Liver (tissue), 9 donors: Measurements from ENCODE around the gene JAK2. TPM values are rescaled to one million over a fixed set of nuclear protein-coding genes. Genes with fewer than 3 reads are reported as not detected.

Source experiments
- DNase-seq: peaks from one replicate; pipeline ENCODE4 v3.0.0-alpha.2; 2017; ENCODE audit warnings: low spot score
- H3K27ac ChIP-seq, 2 donors: one replicate each; pipeline ENCODE4 v1.7.0; 2013; ENCODE audit warnings: inconsistent platforms in 2 of 2, low read length in 2 of 2, control low read depth in 1 of 2, low read depth in 1 of 2, mild to moderate bottlenecking in 1 of 2
- H3K27me3 ChIP-seq, 4 donors: one replicate each; pipeline versions ENCODE4 v1.6.1 to v1.7.0; 2013; ENCODE audit warnings: low read length in 3 of 4, inconsistent platforms in 1 of 4, mild to moderate bottlenecking in 1 of 4, moderate library complexity in 1 of 4; ENCODE audit not compliant: control insufficient read depth in 4 of 4, insufficient read depth in 4 of 4
- H3K36me3 ChIP-seq, 4 donors: one replicate each; pipeline versions ENCODE4 v1.6.1 to v1.7.0; 2013; ENCODE audit warnings: low read length in 3 of 4, mild to moderate bottlenecking in 3 of 4, low read depth in 1 of 4, moderate library complexity in 1 of 4; ENCODE audit not compliant: control insufficient read depth in 4 of 4, insufficient read depth in 3 of 4
- H3K4me1 ChIP-seq, 4 donors: one replicate each; pipeline versions ENCODE4 v1.6.1 to v1.7.0; 2013; ENCODE audit warnings: low read length in 3 of 4, mild to moderate bottlenecking in 3 of 4, moderate library complexity in 1 of 4; ENCODE audit not compliant: control insufficient read depth in 4 of 4, insufficient read depth in 4 of 4
- H3K4me3 ChIP-seq, 3 donors: one replicate each; pipeline versions ENCODE4 v1.6.1 to v1.7.0; 2013; ENCODE audit warnings: low read length in 3 of 3, control low read depth in 1 of 3, low read depth in 1 of 3, mild to moderate bottlenecking in 1 of 3
- H3K9ac ChIP-seq, 2 donors: one replicate each; pipeline ENCODE4 v1.7.0; 2013; ENCODE audit warnings: low read length in 2 of 2, mild to moderate bottlenecking in 2 of 2, moderate library complexity in 2 of 2, control low read depth in 1 of 2, low read depth in 1 of 2
- H3K9me3 ChIP-seq, 4 donors: one replicate each; pipeline versions ENCODE4 v1.6.1 to v1.7.0; 2013; ENCODE audit warnings: low read length in 3 of 4; ENCODE audit not compliant: control insufficient read depth in 4 of 4
- ATF3 ChIP-seq: IDR thresholded peaks from 2 replicates; pipeline ENCODE4 v1.6.1; 2016; ENCODE audit warnings: antibody characterized with exemption
- EGR1 ChIP-seq, 2 donors: IDR thresholded peaks; 2 replicates each; pipeline ENCODE4 v1.6.1; 2016 to 2018; ENCODE audit warnings: antibody characterized with exemption in 2 of 2, low read depth in 2 of 2
- FOXA1 ChIP-seq: IDR thresholded peaks from 2 replicates; pipeline ENCODE4 v1.6.1; 2016; ENCODE audit warnings: antibody characterized with exemption
- FOXA2 ChIP-seq: IDR thresholded peaks from 2 replicates; pipeline ENCODE4 v1.6.1; 2016; ENCODE audit warnings: antibody characterized with exemption
- GABPA ChIP-seq, 2 donors: IDR thresholded peaks in 1 of 2; conservative IDR thresholded peaks in 1 of 2; 2 replicates each; pipeline ENCODE4 v1.6.1; 2016; ENCODE audit warnings: antibody characterized with exemption in 2 of 2, mild to moderate bottlenecking in 1 of 2, moderate library complexity in 1 of 2
- HNF4A ChIP-seq, 2 donors: conservative IDR thresholded peaks; 2 replicates each; pipeline ENCODE4 v1.6.1; 2016; ENCODE audit warnings: antibody characterized with exemption in 2 of 2, mild to moderate bottlenecking in 2 of 2
- JUND ChIP-seq, 2 donors: IDR thresholded peaks; 2 replicates each; pipeline ENCODE4 v1.6.1; 2016; ENCODE audit warnings: antibody characterized with exemption in 2 of 2
- MAX ChIP-seq: IDR thresholded peaks from 2 replicates; pipeline ENCODE4 v1.6.1; 2016; ENCODE audit warnings: antibody characterized with exemption
- NR2F2 ChIP-seq: IDR thresholded peaks from 2 replicates; pipeline ENCODE4 v1.6.1; 2016; ENCODE audit warnings: antibody characterized with exemption
- RAD21 ChIP-seq, 2 donors: IDR thresholded peaks; 2 replicates each; pipeline ENCODE4 v1.6.1; 2016; ENCODE audit warnings: antibody characterized with exemption in 2 of 2, mild to moderate bottlenecking in 2 of 2
- REST ChIP-seq: IDR thresholded peaks from 2 replicates; pipeline ENCODE4 v1.6.1; 2016; ENCODE audit warnings: antibody characterized with exemption, mild to moderate bottlenecking
- RXRA ChIP-seq, 2 donors: IDR thresholded peaks; 2 replicates each; pipeline ENCODE4 v1.6.1; 2017 to 2018; ENCODE audit warnings: antibody characterized with exemption in 2 of 2, mild to moderate bottlenecking in 1 of 2
- SP1 ChIP-seq: IDR thresholded peaks from 2 replicates; pipeline ENCODE4 v1.6.1; 2018; ENCODE audit warnings: antibody characterized with exemption, mild to moderate bottlenecking
- TAF1 ChIP-seq: conservative IDR thresholded peaks from 2 replicates; pipeline ENCODE4 v1.6.1; 2016; ENCODE audit warnings: antibody characterized with exemption, mild to moderate bottlenecking
- YY1 ChIP-seq: IDR thresholded peaks from 2 replicates; pipeline ENCODE4 v1.6.1; 2016; ENCODE audit warnings: antibody characterized with exemption, mild to moderate bottlenecking
- ZBTB33 ChIP-seq: IDR thresholded peaks from 2 replicates; pipeline ENCODE4 v1.6.1; 2016; ENCODE audit warnings: antibody characterized with exemption
- WGBS: extraction: QIAGEN DNeasy Blood & Tissue Kit; methylation state at CpG from one replicate; pipeline ENCODE4 v1.1.7; 2013; 5-methylcytosine and 5-hydroxymethylcytosine counted together
- polyA plus RNA-seq, 2 donors: library from polyadenylated mRNA; stranded (reverse) in 1 of 2; unstranded in 1 of 2; fragments of 200-250 nt in 1 of 2; fragments of >200 nt in 1 of 2; fragmentation: Nextera tagmentation in 1 of 2; extraction: Ambion mirVana in 1 of 2; gene quantifications; one replicate each; pipeline versions ENCODE4 v1.2.1 to v1.2.3, GENCODE V29; 2013 to 2015
- total RNA-seq, 2 donors: library from RNA; depleted of rRNA; stranded (reverse); fragments of >200 nt; gene quantifications; one replicate each; pipeline ENCODE4 v1.2.3, GENCODE V29; 2014
- TF ChIP-seq, protein P1 (sequence below): fragments of 150-350 bp; IDR thresholded peaks from 2 replicates; pipeline ENCODE4 v1.5.1; 2017; ENCODE audit warnings: improper control_type of control experiment, low read depth, low read length; ENCODE audit not compliant: missing input control
- donor health status: healthy.
- donor health status: healthy.
- donor health status: healthy.
- donor health status: healthy.
- donor health status: healthy.

The JAK2 gene
- total and polyA plus RNA-seq, 4 donors, result 1.5 to 21.5 (median 5.1) TPM

DNA sequence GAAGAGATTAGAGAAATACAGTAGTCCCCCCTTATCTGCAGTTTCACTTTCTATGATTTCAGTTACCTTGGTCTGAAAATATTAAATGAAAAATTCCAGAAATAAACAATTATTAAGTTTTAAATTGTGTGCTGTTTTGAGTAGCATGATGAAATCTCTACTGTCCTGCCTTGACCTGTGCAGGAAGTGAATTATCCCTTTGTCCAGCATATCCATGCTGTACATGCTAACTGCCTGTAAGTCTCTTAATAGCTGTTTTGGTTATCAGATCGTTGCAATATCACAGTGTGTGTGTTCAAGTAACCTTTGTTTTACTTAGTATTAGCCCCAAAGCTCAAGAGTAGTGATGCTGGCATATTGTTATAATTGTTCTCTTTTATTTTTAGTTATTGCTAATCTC lies 11.2 kb upstream of the JAK2 start:
- TF ChIP-seq TAF1 (no peak), MAX (no peak), GABPA (IDR thresholded peaks at IDR 0.05 in 1 of 2, conservative IDR thresholded peaks at IDR 0.05 in 1 of 2) (no peak), EGR1 (IDR thresholded peaks at IDR 0.05; ENCODE audit: low read depth in 2 of 2) (no peak), JUND (IDR thresholded peaks at IDR 0.05) (no peak), ATF3 (no peak), FOXA1 (no peak), HNF4A (conservative IDR thresholded peaks at IDR 0.05) (no peak), NR2F2 (no peak), RAD21 (IDR thresholded peaks at IDR 0.05) (no peak), FOXA2 (no peak), ZBTB33 (no peak), REST (no peak), RXRA (IDR thresholded peaks at IDR 0.05) (no peak)
- TF ChIP-seq, protein P1, sequence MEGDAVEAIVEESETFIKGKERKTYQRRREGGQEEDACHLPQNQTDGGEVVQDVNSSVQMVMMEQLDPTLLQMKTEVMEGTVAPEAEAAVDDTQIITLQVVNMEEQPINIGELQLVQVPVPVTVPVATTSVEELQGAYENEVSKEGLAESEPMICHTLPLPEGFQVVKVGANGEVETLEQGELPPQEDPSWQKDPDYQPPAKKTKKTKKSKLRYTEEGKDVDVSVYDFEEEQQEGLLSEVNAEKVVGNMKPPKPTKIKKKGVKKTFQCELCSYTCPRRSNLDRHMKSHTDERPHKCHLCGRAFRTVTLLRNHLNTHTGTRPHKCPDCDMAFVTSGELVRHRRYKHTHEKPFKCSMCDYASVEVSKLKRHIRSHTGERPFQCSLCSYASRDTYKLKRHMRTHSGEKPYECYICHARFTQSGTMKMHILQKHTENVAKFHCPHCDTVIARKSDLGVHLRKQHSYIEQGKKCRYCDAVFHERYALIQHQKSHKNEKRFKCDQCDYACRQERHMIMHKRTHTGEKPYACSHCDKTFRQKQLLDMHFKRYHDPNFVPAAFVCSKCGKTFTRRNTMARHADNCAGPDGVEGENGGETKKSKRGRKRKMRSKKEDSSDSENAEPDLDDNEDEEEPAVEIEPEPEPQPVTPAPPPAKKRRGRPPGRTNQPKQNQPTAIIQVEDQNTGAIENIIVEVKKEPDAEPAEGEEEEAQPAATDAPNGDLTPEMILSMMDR, result no peak
- H3K27me3 ChIP-seq, result no peaks in the 10 kb centered on the region
- no peak overlapping the region for H3K27ac ChIP-seq
- H3K9ac ChIP-seq, result no peak overlapping the region
- no peaks in the 10 kb centered on the region for H3K9me3 ChIP-seq
- no peak overlapping the region for H3K4me3 ChIP-seq
- DNase-seq, result no peak
- H3K36me3 ChIP-seq, result no peaks in the 10 kb centered on the region
- H3K4me1 ChIP-seq, result no peaks in the 10 kb centered on the region
- 59% methylated on average over 1 of the region's 1 CpG for whole genome bisulfite sequencing

DNA sequence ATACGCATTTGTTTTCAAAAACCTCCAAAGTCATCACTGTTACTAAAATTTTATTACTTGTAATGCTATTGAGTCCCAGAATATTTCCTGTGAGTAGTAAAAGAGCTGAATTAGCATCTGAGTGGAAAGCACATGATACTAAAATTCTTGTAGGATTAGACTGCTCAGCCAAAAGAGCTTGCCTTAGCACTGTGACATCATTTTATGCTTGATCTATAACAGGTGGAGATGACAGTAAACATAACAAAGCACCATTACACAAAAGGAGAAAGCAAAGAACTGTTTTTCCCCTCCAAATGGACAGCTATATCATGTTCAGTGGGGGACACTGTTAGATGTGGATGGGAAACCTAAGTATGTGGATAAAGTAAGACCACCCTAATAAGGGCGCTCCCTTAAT lies 5.8 kb upstream of the JAK2 start:
- H3K9ac ChIP-seq, result no peak overlapping the region
- H3K4me3 ChIP-seq, result no peak overlapping the region
- no peak overlapping the region for H3K27ac ChIP-seq
- peaks cover 0 to 9% (median 5%) of the 10 kb centered on the region in 4 donors for H3K4me1 ChIP-seq
- H3K36me3 ChIP-seq, result no peaks in the 10 kb centered on the region
- WGBS, result 94% methylated on average over 2 of the region's 2 CpGs
- no peaks in the 10 kb centered on the region for H3K9me3 ChIP-seq
- no peak for DNase-seq
- H3K27me3 ChIP-seq, result no peaks in the 10 kb centered on the region
- TF ChIP-seq ZBTB33 (no peak), SP1 (no peak), RAD21 (IDR thresholded peaks at IDR 0.05) (no peak), YY1 (no peak), REST (no peak), JUND (IDR thresholded peaks at IDR 0.05) (no peak)
- TF ChIP-seq, protein P1, result no peak
